Measurements from ENCODE around the gene ASMT.

- TF ChIP-seq CTCF (IDR thresholded peaks at IDR 0.05) = no peak
- no peak for TF ChIP-seq POLR2A (IDR thresholded peaks at IDR 0.05)
These were observed 36.2 kb upstream of the ASMT start for GRCh38 chrX:1578511-1579173.

Data from testis (tissue), 2 donors.